ENCODE data around the gene DTWD1.
A peak's percentile ranks its signal among the peaks of the same experiment; 100 is the strongest.

Gene DTWD1

DNA sequence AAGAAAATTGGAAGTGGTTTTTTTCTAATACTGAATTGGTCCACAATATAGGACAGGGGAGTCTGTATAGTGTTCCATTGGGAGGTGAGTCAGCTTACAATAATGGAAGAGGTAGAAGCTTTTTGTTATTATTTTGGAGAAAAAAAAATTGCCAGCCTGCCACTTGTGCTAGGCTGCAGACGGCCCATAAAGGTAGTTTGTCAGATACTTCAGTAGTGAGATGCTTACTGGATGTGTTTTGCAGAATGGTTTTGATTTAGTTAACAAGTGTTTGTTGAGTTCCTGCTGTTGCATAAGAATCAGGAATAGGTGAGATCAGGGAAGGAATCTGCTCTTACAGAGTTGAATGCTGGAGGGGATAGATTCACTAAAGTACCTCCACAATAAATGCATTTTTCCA lies 1.0 kb downstream of the DTWD1 start:
- POLR2A ChIA-PET, result no interaction called here
- no peak for DNase-seq (ENCODE audit: low read depth, low spot score)
- H3K4me3 ChIP-seq (ENCODE audit: low read depth, low read length), result peak overlapping the region; percentile 82
- CTCF ChIA-PET, result interaction anchor here (1.6 kb wide), 1 partner anchor 430 kb away, joined by 5 read pairs; no protein-coding TSS in a partner anchor
- TF ChIP-seq, protein P1, sequence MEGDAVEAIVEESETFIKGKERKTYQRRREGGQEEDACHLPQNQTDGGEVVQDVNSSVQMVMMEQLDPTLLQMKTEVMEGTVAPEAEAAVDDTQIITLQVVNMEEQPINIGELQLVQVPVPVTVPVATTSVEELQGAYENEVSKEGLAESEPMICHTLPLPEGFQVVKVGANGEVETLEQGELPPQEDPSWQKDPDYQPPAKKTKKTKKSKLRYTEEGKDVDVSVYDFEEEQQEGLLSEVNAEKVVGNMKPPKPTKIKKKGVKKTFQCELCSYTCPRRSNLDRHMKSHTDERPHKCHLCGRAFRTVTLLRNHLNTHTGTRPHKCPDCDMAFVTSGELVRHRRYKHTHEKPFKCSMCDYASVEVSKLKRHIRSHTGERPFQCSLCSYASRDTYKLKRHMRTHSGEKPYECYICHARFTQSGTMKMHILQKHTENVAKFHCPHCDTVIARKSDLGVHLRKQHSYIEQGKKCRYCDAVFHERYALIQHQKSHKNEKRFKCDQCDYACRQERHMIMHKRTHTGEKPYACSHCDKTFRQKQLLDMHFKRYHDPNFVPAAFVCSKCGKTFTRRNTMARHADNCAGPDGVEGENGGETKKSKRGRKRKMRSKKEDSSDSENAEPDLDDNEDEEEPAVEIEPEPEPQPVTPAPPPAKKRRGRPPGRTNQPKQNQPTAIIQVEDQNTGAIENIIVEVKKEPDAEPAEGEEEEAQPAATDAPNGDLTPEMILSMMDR (IDR thresholded peaks at IDR 0.05; ENCODE audit: insufficient read depth, low read length, missing control alignments), result no peak

DNA sequence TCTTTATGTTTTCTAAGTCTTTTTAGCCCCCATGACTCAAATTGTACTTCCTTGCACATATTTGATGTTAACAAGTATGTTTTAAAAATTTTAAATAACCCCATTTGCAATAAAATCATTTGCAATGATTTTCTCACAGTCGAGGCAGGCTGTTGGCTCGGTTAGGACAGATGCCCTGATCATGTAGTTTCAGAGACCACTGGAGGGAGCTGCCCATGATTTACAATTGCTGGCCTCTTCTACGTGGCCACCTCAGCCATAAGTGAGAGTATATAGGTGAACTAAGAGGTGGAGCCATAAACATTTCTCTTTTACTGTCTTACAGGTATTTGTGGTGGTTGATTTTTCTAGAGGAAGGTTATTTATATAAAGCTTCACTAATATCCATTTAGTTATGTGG lies 1.7 kb downstream of the DTWD1 start:
- DNase-seq (ENCODE audit: low read depth, low spot score), result no peak
- POLR2A ChIA-PET, result interaction anchor here (0.7 to 1.0 kb wide), 2 partner anchors 193 to 217 kb away, joined by 3 read pairs; no protein-coding TSS in a partner anchor
- peak overlapping the region; percentile 82 for H3K4me3 ChIP-seq (ENCODE audit: low read depth, low read length)
- TF ChIP-seq, protein P1 (IDR thresholded peaks at IDR 0.05; ENCODE audit: insufficient read depth, low read length, missing control alignments), result peak; percentile 15
- CTCF ChIA-PET, result interaction anchor here (0.8 to 1.6 kb wide), 5 partner anchors 22 to 429 kb away, joined by 4 to 7 read pairs (median 5); no protein-coding TSS in a partner anchor

GRCh38 chr15:49624056-49624455 lies 3.2 kb downstream of the DTWD1 start:
- H3K4me3 ChIP-seq (ENCODE audit: low read depth, low read length), result no peak overlapping the region
- ChIA-PET POLR2A (interaction anchor here (0.6 kb wide), 1 partner anchor 246 kb away, joined by 3 read pairs; no protein-coding TSS in a partner anchor), CTCF (interaction anchor here (1.4 kb wide), 1 partner anchor 278 kb away, joined by 7 read pairs; no protein-coding TSS in a partner anchor)
- TF ChIP-seq, protein P1 (IDR thresholded peaks at IDR 0.05; ENCODE audit: insufficient read depth, low read length, missing control alignments), result no peak
- peak; percentile 83 for DNase-seq (ENCODE audit: low read depth, low spot score)

- no peak overlapping the region for H3K4me3 ChIP-seq (ENCODE audit: low read depth, low read length)
- POLR2A ChIA-PET, result no interaction called here
- no peak for DNase-seq (ENCODE audit: low read depth, low spot score)
- CTCF ChIA-PET, result interaction anchor here (0.9 kb wide), 1 partner anchor 389 kb away, joined by 3 read pairs; no protein-coding TSS in a partner anchor
- TF ChIP-seq, protein P1 (IDR thresholded peaks at IDR 0.05; ENCODE audit: insufficient read depth, low read length, missing control alignments), result no peak
Observed at GRCh38 chr15:49625460-49626036, 4.7 kb downstream of the DTWD1 start.

- TF ChIP-seq, protein P1 (IDR thresholded peaks at IDR 0.05; ENCODE audit: insufficient read depth, low read length, missing control alignments), result no peak
- DNase-seq (ENCODE audit: low read depth, low spot score), result peak; percentile 80
- ChIA-PET POLR2A (interaction anchor here (1.1 to 1.3 kb wide), 2 partner anchors 228 to 236 kb away, joined by 3 read pairs; no protein-coding TSS in a partner anchor), CTCF (interaction anchor here (1.2 to 1.7 kb wide), 2 partner anchors 18 to 376 kb away, joined by 4 read pairs; no protein-coding TSS in a partner anchor)
- H3K4me3 ChIP-seq (ENCODE audit: low read depth, low read length), result no peak overlapping the region
Observed at GRCh38 chr15:49627407-49627877, 6.6 kb downstream of the DTWD1 start.

DNA sequence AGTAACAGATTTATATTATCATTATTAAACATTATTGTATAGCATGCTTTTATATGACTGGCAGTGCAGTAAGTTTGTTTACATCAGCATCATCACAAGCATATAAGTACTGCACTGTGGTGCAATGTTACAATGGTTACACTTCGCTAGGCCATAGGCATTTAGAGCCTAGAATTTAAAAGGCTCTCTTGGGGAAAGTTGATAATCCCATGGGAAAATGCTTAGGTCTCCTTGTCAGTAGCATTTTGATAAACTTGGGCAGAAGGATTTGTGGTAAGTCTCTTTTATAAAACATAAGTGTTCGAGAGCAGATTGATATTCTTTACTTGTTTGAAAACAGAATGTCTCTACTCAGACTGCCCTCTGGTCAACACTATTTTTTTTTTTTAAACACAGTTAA lies 7.5 kb downstream of the DTWD1 start:
- TF ChIP-seq, protein P1 (IDR thresholded peaks at IDR 0.05; ENCODE audit: insufficient read depth, low read length, missing control alignments), result no peak
- H3K4me3 ChIP-seq (ENCODE audit: low read depth, low read length), result no peak overlapping the region
- CTCF ChIA-PET, result interaction anchor here (1.2 to 1.7 kb wide), 2 partner anchors 17 to 376 kb away, joined by 4 read pairs; no protein-coding TSS in a partner anchor
- no peak for DNase-seq (ENCODE audit: low read depth, low spot score)
- POLR2A ChIA-PET, result interaction anchor here (1.3 kb wide), 1 partner anchor 227 kb away, joined by 3 read pairs; no protein-coding TSS in a partner anchor

Data from AG04449 (cell line).